ENCODE results near the gene PSENEN.

PSENEN gene

GRCh38 chr19:35742121-35742724 is 3.2 kb upstream of the PSENEN start, which contains the start of gene IGFLR1:
Gene IGFLR1 (minus strand): TSS chr19:35742452. CDS start chr19:35741180, 1,272 bp downstream.
- no peak for TF ChIP-seq TCF4 (CRISPR knock-in tag; IDR thresholded peaks at IDR 0.05; ENCODE audit: borderline replicate concordance)
- TF ChIP-seq ZNF8 (CRISPR knock-in tag; IDR thresholded peaks at IDR 0.05): no peak
- no peak for ATAC-seq

GRCh38 chr19:35743640-35744429 is 1.6 kb upstream of the PSENEN start:
- ATAC-seq: no peak
- TF ChIP-seq POU6F1 (CRISPR knock-in tag; IDR thresholded peaks at IDR 0.05; ENCODE audit: borderline replicate concordance, low read depth) (no peak), ZFP3 (CRISPR knock-in tag; IDR thresholded peaks at IDR 0.05) (no peak), CREB5 (CRISPR knock-in tag; IDR thresholded peaks at IDR 0.05; ENCODE audit: low read depth) (no peak), ZNF565 (CRISPR knock-in tag; conservative IDR thresholded peaks at IDR 0.05; ENCODE audit: low read depth) (no peak), CSDC2 (CRISPR knock-in tag; IDR thresholded peaks at IDR 0.05) (no peak), BACH2 (CRISPR knock-in tag; IDR thresholded peaks at IDR 0.05; ENCODE audit: borderline replicate concordance) (no peak), ARNTL (CRISPR knock-in tag; IDR thresholded peaks at IDR 0.05; ENCODE audit: borderline replicate concordance, low read depth) (no peak), SNAI2 (CRISPR knock-in tag; IDR thresholded peaks at IDR 0.05) (no peak)

GRCh38 chr19:35744430-35745327 is 772 bp upstream of the PSENEN start:
- TF ChIP-seq CREB5 (CRISPR knock-in tag; IDR thresholded peaks at IDR 0.05; ENCODE audit: low read depth): no peak
- peak; percentile 57; the same call in 1 of the 2 replicates for TF ChIP-seq ZNF70 (CRISPR knock-in tag; IDR thresholded peaks at IDR 0.05)
- no peak for TF ChIP-seq ISL1 (CRISPR knock-in tag; IDR thresholded peaks at IDR 0.05)
- no peak for TF ChIP-seq CSRNP3 (CRISPR knock-in tag; IDR thresholded peaks at IDR 0.05)
- peak; percentile 62 for ATAC-seq

GRCh38 chr19:35746087-35746462 is 624 bp downstream of the PSENEN start:
- TF ChIP-seq TSHZ2 (CRISPR knock-in tag; IDR thresholded peaks at IDR 0.05) (no peak), SNAI2 (CRISPR knock-in tag; IDR thresholded peaks at IDR 0.05) (no peak), PATZ1 (CRISPR knock-in tag; IDR thresholded peaks at IDR 0.05; ENCODE audit: borderline replicate concordance) (no peak), ESRRG (CRISPR knock-in tag; IDR thresholded peaks at IDR 0.05) (no peak), ZC3H10 (CRISPR knock-in tag; IDR thresholded peaks at IDR 0.05) (no peak), POU6F1 (CRISPR knock-in tag; IDR thresholded peaks at IDR 0.05; ENCODE audit: borderline replicate concordance, low read depth) (no peak), ZNF70 (CRISPR knock-in tag; IDR thresholded peaks at IDR 0.05) (no peak)
- ATAC-seq: no peak

All from SK-N-SH treated with all-trans-retinoic acid at 6 μM for 48 hours (cell line).